Smooth muscle cell of bladder (primary cell): ENCODE measurements around the gene SYNPR. TPM values are rescaled to one million over a fixed set of nuclear protein-coding genes. Genes with fewer than 3 reads are reported as not detected.

Source experiments
- total RNA-seq: library from RNA; depleted of rRNA; stranded (reverse); fragments of >200 nt; gene quantifications from 2 replicates; pipeline ENCODE4 v1.2.3, GENCODE V29; 2014

The SYNPR gene
- total RNA-seq, result not detected in 2 replicates

GRCh38 chr3:63278171-63279004 is at the start of gene SYNPR:
Gene SYNPR, plus strand, starts transcription at chr3:63278308.

GRCh38 chr3:63652066-63652725 is 374.1 kb downstream of the SYNPR start, which contains the start of gene SNTN:
Gene SNTN, plus strand, starts transcription at chr3:63652675. Its CDS starts 13 bp downstream, at chr3:63652688.

